H9 (cell line): ENCODE measurements around the gene UCP3. TPM values are rescaled to one million over a fixed set of nuclear protein-coding genes. Genes with fewer than 3 reads are reported as not detected.

Experiments
- DNase-seq: peaks from one replicate; pipeline ENCODE4 v3.0.0-alpha.2; 2017
- H2AFZ ChIP-seq: one replicate; pipeline ENCODE4 v1.6.1; 2013; ENCODE audit warnings: mild to moderate bottlenecking, low read length, control low read depth, moderate library complexity
- H2AK5ac ChIP-seq: 2 replicates; pipeline ENCODE4 v1.6.1; 2013; ENCODE audit warnings: low read length, control low read depth, mixed read lengths; ENCODE audit not compliant: insufficient read length
- H2BK120ac ChIP-seq: one replicate; pipeline ENCODE4 v1.6.1; 2013; ENCODE audit warnings: low read depth, mild to moderate bottlenecking, low read length, control low read depth, inconsistent platforms; ENCODE audit not compliant: poor library complexity, severe bottlenecking
- H2BK12ac ChIP-seq: 2 replicates; pipeline ENCODE4 v1.6.1; 2013; ENCODE audit warnings: low read length, control low read depth, mixed read lengths, low read depth; ENCODE audit not compliant: insufficient read length
- H2BK15ac ChIP-seq: 2 replicates; pipeline ENCODE4 v1.6.1; 2013; ENCODE audit warnings: low read depth, low read length, control low read depth
- H2BK20ac ChIP-seq: one replicate; pipeline ENCODE4 v1.6.1; 2013; ENCODE audit warnings: low read depth, mild to moderate bottlenecking, low read length, control low read depth, inconsistent platforms; ENCODE audit not compliant: poor library complexity, severe bottlenecking
- H2BK5ac ChIP-seq: 2 replicates; pipeline ENCODE4 v1.6.1; 2013; ENCODE audit warnings: low read length, control low read depth, mixed read lengths; ENCODE audit not compliant: insufficient read length
- H3K14ac ChIP-seq: 2 replicates; pipeline ENCODE4 v1.6.1; 2013; ENCODE audit warnings: low read length, control low read depth; ENCODE audit not compliant: insufficient read depth
- H3K18ac ChIP-seq: 2 replicates; pipeline ENCODE4 v1.6.1; 2013; ENCODE audit warnings: low read depth, mild to moderate bottlenecking, mixed read lengths, low read length, control low read depth; ENCODE audit not compliant: insufficient read length
- H3K23ac ChIP-seq: 2 replicates; pipeline ENCODE4 v1.6.1; 2013; ENCODE audit warnings: low read length, control low read depth, mixed read lengths, low read depth; ENCODE audit not compliant: insufficient read length
- H3K23me2 ChIP-seq: 2 replicates; pipeline ENCODE4 v1.6.1; 2013; ENCODE audit warnings: low read depth, mild to moderate bottlenecking, mixed read lengths, low read length, control low read depth; ENCODE audit not compliant: insufficient read length, poor library complexity, severe bottlenecking
- H3K27ac ChIP-seq: 2 replicates; pipeline ENCODE4 v1.5.1; 2013; ENCODE audit warnings: low read length, control low read depth, mixed read lengths, low read depth; ENCODE audit not compliant: insufficient read length
- H3K27me3 ChIP-seq: 2 replicates; pipeline ENCODE4 v1.6.1; 2013; ENCODE audit warnings: low read length, control low read depth, inconsistent platforms; ENCODE audit not compliant: insufficient read depth
- H3K4ac ChIP-seq: 2 replicates; pipeline ENCODE4 v1.6.1; 2013; ENCODE audit warnings: low read depth, mild to moderate bottlenecking, control low read depth, inconsistent platforms, low read length, moderate library complexity
- H3K4me1 ChIP-seq: 2 replicates; pipeline ENCODE4 v1.6.1; 2013; ENCODE audit warnings: low read length, control low read depth, inconsistent platforms; ENCODE audit not compliant: insufficient read depth
- H3K4me2 ChIP-seq: 2 replicates; pipeline ENCODE4 v1.6.1; 2013; ENCODE audit warnings: low read length, control low read depth, mixed read lengths; ENCODE audit not compliant: insufficient read length, insufficient read depth
- H3K56ac ChIP-seq: 2 replicates; pipeline ENCODE4 v1.6.1; 2013; ENCODE audit warnings: low read depth, mild to moderate bottlenecking, mixed read lengths, low read length, control low read depth; ENCODE audit not compliant: insufficient read length
- H3K79me1 ChIP-seq: 2 replicates; pipeline ENCODE4 v1.6.1; 2013; ENCODE audit warnings: low read depth, mild to moderate bottlenecking, moderate library complexity, low read length, control low read depth, inconsistent platforms; ENCODE audit not compliant: insufficient read depth, poor library complexity, severe bottlenecking
- H3K79me2 ChIP-seq: 2 replicates; pipeline ENCODE4 v1.6.1; 2013; ENCODE audit warnings: low read length, control low read depth, inconsistent platforms; ENCODE audit not compliant: insufficient read depth
- H3K9ac ChIP-seq: 2 replicates; pipeline ENCODE4 v1.6.1; 2013; ENCODE audit warnings: low read length, control low read depth, mixed read lengths; ENCODE audit not compliant: insufficient read length; ENCODE audit errors: extremely low read depth
- H3K9me3 ChIP-seq: one replicate; pipeline ENCODE4 v1.6.1; 2013; ENCODE audit warnings: low read depth, low read length, inconsistent platforms; ENCODE audit not compliant: control insufficient read depth
- H3T11ph ChIP-seq: one replicate; pipeline ENCODE4 v1.6.1; 2013; ENCODE audit warnings: mild to moderate bottlenecking, low read length, control low read depth, inconsistent platforms
- H4K20me1 ChIP-seq: one replicate; pipeline ENCODE4 v1.6.1; 2013; ENCODE audit not compliant: control insufficient read depth, insufficient read length, insufficient read depth
- H4K5ac ChIP-seq: 2 replicates; pipeline ENCODE4 v1.6.1; 2013; ENCODE audit warnings: low read depth, mild to moderate bottlenecking, mixed read lengths, low read length, control low read depth; ENCODE audit not compliant: insufficient read length
- H4K8ac ChIP-seq: replicated peaks from 2 replicates; pipeline ENCODE4 v1.6.1; 2013; ENCODE audit warnings: low read length, control low read depth, mixed read lengths, low read depth; ENCODE audit not compliant: insufficient read length
- H4K91ac ChIP-seq: 2 replicates; pipeline ENCODE4 v1.6.1; 2013; ENCODE audit warnings: low read depth, mild to moderate bottlenecking, moderate library complexity, mixed read lengths, low read length, control low read depth; ENCODE audit not compliant: insufficient read length
- H3K27ac Mint-ChIP-seq, 3 experiments: 2 replicates in 2 of 3; 3 replicates in 1 of 3; pipeline ENCODE4 v1.8.0; 2020 to 2021; ENCODE audit warnings: mixed read lengths in 3 of 3, mild to moderate bottlenecking in 1 of 3, moderate library complexity in 1 of 3
- H3K27me3 Mint-ChIP-seq: 2 replicates; pipeline ENCODE4 v1.8.0; 2021; ENCODE audit warnings: low read depth, mild to moderate bottlenecking, moderate library complexity, mixed read lengths
- H3K36me3 Mint-ChIP-seq, 3 experiments: 2 replicates in 2 of 3; 3 replicates in 1 of 3; pipeline ENCODE4 v1.8.0; 2020 to 2021; ENCODE audit warnings: low read depth in 3 of 3, mixed read lengths in 3 of 3; ENCODE audit not compliant: insufficient read depth in 1 of 3
- H3K4me1 Mint-ChIP-seq, 2 experiments: 2 replicates each; pipeline ENCODE4 v1.8.0; 2020; ENCODE audit warnings: mixed read lengths in 2 of 2
- H3K4me3 Mint-ChIP-seq, 2 experiments: 2 replicates in 1 of 2; 3 replicates in 1 of 2; pipeline ENCODE4 v1.8.0; 2020 to 2021; ENCODE audit warnings: mild to moderate bottlenecking in 2 of 2, mixed read lengths in 2 of 2, moderate library complexity in 1 of 2
- H3K9me3 Mint-ChIP-seq, 2 experiments: 2 replicates in 1 of 2; 3 replicates in 1 of 2; pipeline ENCODE4 v1.8.0; 2020; ENCODE audit warnings: mild to moderate bottlenecking in 2 of 2, mixed read lengths in 2 of 2, moderate library complexity in 1 of 2
- CTCF ChIP-seq: fragments of 200-600 bp; sonication (generic); conservative IDR thresholded peaks from 3 replicates; pipeline ENCODE4 v1.8.0; 2021; ENCODE audit warnings: antibody characterized with exemption, mild to moderate bottlenecking
- WGBS: extraction: QIAGEN DNeasy Blood & Tissue Kit; methylation state at CpG from one replicate; pipeline ENCODE4 v1.1.7; 2013; ENCODE audit warnings: missing lambda C conversion rate, low lambda C conversion rate, mixed read lengths; ENCODE audit not compliant: insufficient read length; ENCODE audit errors: extremely low coverage; 5-methylcytosine and 5-hydroxymethylcytosine counted together
- total RNA-seq: library from RNA; stranded (reverse); gene quantifications from 2 replicates; pipeline ENCODE4 v1.2.1, GENCODE V29; 2021

The UCP3 gene
- total RNA-seq, 1 experiment from 2014 or later, result 0.85 TPM

- Mint-ChIP-seq H3K4me1 (peaks cover 6 to 14% of the 10 kb centered on the region in 2 experiments), H3K27me3 (peaks cover 4% of the 10 kb centered on the region; the same call in 1 of the 2 replicates), H3K36me3 (no peaks in the 10 kb centered on the region), H3K4me3 (no peak overlapping the region), H3K27ac (no peak overlapping the region; a peak in 1 of 7 replicates), H3K9me3 (peaks cover 0 to 2% of the 10 kb centered on the region in 2 experiments; a peak in 1 of 5 replicates)
- no peak overlapping the region for H3K18ac ChIP-seq
- H4K20me1 ChIP-seq, result no peaks in the 10 kb centered on the region
- H3K14ac ChIP-seq, result no peak overlapping the region
- H2BK5ac ChIP-seq, result no peak overlapping the region
- no peak overlapping the region for H3K56ac ChIP-seq
- no peaks in the 10 kb centered on the region for H3K79me2 ChIP-seq
- H2AK5ac ChIP-seq, result no peak overlapping the region
- H3K27ac ChIP-seq, result no peak overlapping the region
- no peak overlapping the region for H2BK20ac ChIP-seq
- no peak overlapping the region for H4K8ac ChIP-seq
- H3T11ph ChIP-seq, result no peak overlapping the region
- TF ChIP-seq CTCF, result no peak
- no peak overlapping the region for H2BK12ac ChIP-seq
- H3K4ac ChIP-seq, result no peak overlapping the region
- no peak overlapping the region for H4K5ac ChIP-seq
- no peak overlapping the region for H4K91ac ChIP-seq
- H2BK120ac ChIP-seq, result no peak overlapping the region
- no peak overlapping the region for H3K23ac ChIP-seq
- H2AFZ ChIP-seq, result no peak overlapping the region
- WGBS, result no CpG with 5 or more reads among the region's 7 CpGs
- no peaks in the 10 kb centered on the region for H3K79me1 ChIP-seq
- H3K9ac ChIP-seq, result no peak overlapping the region
- no peaks in the 10 kb centered on the region for H3K9me3 ChIP-seq
- no peaks in the 10 kb centered on the region for H3K23me2 ChIP-seq
- no peaks in the 10 kb centered on the region for H3K4me1 ChIP-seq
- no peak overlapping the region for H2BK15ac ChIP-seq
- no peaks in the 10 kb centered on the region for H3K27me3 ChIP-seq
- no peak overlapping the region for H3K4me2 ChIP-seq
- no peak for DNase-seq
Observed at GRCh38 chr11:73962101-73962705, 46.7 kb downstream of the UCP3 start.
